Fibroblast of mammary gland (primary cell): ENCODE data around the gene CUL4A.

Experiments used
- DNase-seq: peaks from one replicate; pipeline ENCODE4 v3.0.0-alpha.2; 2010; ENCODE audit warnings: low read depth
- H3K4me3 ChIP-seq: 2 replicates; pipeline ENCODE4 v1.5.1; 2011; ENCODE audit warnings: low read depth, mild to moderate bottlenecking, low read length, moderate library complexity; ENCODE audit not compliant: control insufficient read depth
- CTCF ChIP-seq: conservative IDR thresholded peaks from 2 replicates; pipeline ENCODE4 v1.5.1; 2011; ENCODE audit warnings: low read depth, low read length, inconsistent platforms; ENCODE audit not compliant: control insufficient read depth, insufficient read depth

Gene CUL4A

DNA sequence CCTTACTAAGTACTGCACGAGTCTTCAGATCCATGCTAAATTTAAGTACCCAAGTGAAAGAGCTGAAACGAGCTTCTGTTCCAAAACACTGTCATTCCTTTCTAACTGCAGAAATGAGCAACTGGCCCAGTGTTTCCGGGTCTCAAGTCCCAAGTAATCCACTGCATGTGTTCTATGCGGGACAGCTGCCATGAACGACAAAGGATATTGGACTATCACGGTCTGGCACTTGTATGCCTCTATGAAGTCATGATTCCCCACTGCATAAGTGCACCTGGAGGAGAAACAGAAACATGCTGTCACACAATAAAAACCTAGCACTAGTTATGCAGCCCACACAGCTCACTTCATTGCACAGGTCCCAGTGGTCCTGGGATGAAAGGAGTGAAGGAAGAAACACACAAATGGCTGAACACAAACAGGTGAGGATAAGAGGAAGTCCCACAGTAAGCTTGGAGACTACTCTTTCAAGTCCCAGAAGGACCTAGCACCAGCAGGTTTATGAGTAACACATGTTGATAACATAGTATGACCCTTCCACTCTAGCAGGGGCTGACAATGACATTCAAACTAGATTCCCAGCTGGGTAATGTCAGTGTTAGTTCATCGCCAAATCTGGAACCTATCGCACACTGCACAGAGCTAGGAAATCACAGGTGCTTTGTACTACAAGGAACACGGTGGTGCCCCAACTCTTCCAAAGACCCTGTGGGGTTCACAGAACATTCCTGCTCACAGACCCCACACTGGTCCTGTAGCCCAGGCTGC, 12.3 kb upstream of the CUL4A start:
- no peak for DNase-seq
- no peak for TF ChIP-seq CTCF
- H3K4me3 ChIP-seq, result no peak overlapping the region

DNA sequence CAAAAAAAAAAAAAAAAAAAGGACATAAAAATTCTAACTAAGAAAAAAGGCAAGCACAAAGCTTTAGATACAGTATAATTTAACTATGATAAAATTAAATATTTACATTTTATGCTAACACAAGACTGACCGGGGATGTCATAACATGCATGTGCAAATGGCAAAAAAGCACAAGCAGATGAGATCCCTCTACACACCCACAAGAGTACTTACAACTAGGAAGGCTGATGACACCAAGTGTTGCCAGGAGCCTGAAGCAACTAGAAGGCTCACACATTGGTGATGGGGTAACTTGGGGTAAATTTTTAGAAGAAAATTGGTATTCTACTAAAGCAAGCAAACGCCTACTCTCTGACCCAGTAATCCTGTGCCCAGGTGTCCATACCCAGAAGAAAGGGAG, 7.6 kb upstream of the CUL4A start:
- TF ChIP-seq CTCF, result no peak
- DNase-seq, result no peak
- no peak overlapping the region for H3K4me3 ChIP-seq

DNA sequence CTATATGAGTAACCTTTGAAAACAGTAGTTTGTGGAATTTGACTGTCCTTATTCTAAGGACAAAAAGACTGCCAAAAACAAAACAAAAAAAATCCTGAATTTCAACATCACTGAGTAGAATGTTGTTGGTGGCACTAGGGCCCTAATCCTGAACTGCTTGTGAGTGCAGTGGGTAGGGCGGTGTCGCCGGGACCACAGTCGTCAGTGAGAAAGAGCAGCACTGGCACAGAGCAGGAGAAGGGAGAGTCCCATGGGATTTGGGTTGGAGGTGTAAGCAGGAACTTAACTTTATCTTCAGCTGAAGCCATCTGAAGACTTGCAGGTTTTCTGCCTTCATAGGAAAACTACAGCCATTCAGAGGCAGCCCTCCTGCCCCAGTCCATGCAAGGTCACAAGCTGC, 6.5 kb upstream of the CUL4A start:
- TF ChIP-seq CTCF, result no peak

DNA sequence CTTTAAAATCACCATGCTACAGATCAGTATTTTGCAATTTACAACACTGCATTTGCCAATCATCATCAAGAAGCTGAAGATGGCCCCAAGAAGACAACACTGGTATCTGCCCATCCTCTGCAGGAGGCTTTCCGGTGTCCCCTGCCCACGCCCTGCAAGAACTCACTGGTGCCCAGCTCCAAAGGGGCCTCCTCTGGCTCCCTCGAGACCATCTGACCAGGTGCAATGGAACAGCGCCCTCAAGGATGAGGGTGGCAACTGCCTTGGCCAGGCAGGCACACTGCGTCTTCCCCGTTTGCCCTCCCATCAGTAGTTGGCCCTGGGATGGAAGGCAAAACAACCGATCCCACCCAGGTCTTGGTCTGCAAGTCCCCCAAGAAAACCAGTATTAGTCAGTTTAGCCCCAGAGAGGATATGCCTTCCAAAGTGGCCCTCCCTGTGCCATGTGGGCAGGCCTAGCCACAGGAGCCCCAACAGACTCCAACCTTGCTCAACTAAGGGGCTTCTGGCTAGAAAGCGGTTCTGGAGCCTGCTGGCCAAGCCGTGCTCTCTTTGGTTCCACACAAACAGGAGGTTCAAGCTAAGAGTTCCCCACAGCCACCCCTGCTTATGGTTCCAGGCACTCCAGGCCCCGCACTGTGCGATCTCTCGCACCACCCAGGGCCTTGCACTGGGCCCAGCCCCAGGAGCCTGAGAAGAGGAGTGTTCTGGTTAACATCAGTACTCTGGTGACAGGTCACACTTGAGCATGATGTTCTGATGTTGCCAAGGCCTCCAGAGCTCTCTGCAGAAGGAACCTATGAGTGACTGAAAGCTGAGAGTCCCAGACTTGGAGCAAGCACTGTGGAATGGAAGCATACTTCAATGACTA, 5.7 kb upstream of the CUL4A start:
- TF ChIP-seq CTCF, result no peak
- DNase-seq, result no peak
- H3K4me3 ChIP-seq, result no peak overlapping the region

More for the DNA sequence above, 6.5 kb upstream of the CUL4A start:
- no peak overlapping the region for H3K4me3 ChIP-seq
- DNase-seq, result no peak

DNA sequence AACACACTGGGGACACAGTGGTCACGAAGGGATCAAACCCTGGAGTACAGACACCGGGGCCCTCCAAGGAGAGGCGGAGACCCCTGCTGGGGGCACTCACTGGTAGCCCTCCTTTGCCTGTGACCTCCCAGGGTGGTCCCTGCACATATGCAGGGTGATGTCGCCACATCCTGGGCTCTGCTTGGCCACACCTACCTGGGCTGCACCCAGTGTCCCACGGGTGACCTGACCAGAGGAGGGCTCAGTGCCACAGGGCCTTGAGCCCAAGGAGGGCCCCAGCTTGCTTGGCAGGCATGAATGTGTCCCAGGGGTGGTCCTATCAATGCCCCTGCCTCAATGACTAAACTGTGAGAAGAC, 5.1 kb upstream of the CUL4A start:
- no peak for TF ChIP-seq CTCF
- no peak for DNase-seq
- H3K4me3 ChIP-seq, result no peak overlapping the region

GRCh38 chr13:113205428-113205931, 3.9 kb upstream of the CUL4A start:
- no peak overlapping the region for H3K4me3 ChIP-seq
- no peak for TF ChIP-seq CTCF
- DNase-seq, result peak; percentile 49
